ENCODE data around the gene EVI5. TPM values are rescaled to one million over a fixed set of nuclear protein-coding genes. Genes with fewer than 3 reads are reported as not detected.

Gene EVI5
- total and polyA plus RNA-seq, 10 of the 15 experiments (the other 5 are each of a cell fraction or from before 2014, with no cell fraction given) = 0.27 to 6.8 (median 1.7) TPM

GRCh38 chr1:92820551-92820950, 35.6 kb upstream of the EVI5 start:
- intact Hi-C loops (cut with micrococcal nuclease; ENCODE audit: unreplicated experiment) (no loop called here), in situ Hi-C loops (cut with MboI) (no loop called here)
- Histone ChIP-seq H3K9ac (ENCODE audit: control insufficient read depth, insufficient read depth, low read length) (no peak overlapping the region), H3K9me3 (replicated peaks; ENCODE audit: control insufficient read depth, insufficient read depth, low read length) (no peaks in the 10 kb centered on the region), H3K4me2 (ENCODE audit: control insufficient read depth, insufficient read depth) (no peak overlapping the region), H4K20me1 (ENCODE audit: control insufficient read depth, insufficient read depth) (no peaks in the 10 kb centered on the region), H3K4me3 (no peak overlapping the region), H3K36me3 (ENCODE audit: control insufficient read depth in 2 of 2, insufficient read depth in 2 of 2, low read length in 1 of 2) (no peaks in the 10 kb centered on the region), H3K4me1 (ENCODE audit: control insufficient read depth, insufficient read depth, low read length) (no peaks in the 10 kb centered on the region), H2AFZ (ENCODE audit: control insufficient read depth, low read depth, low read length) (no peak overlapping the region), H3K27me3 (replicated peaks in 1 of 2; ENCODE audit: control insufficient read depth in 2 of 2, insufficient read depth in 2 of 2, low read length in 1 of 2) (no peaks in the 10 kb centered on the region), H3K79me2 (ENCODE audit: control insufficient read depth, insufficient read depth, low read length) (no peaks in the 10 kb centered on the region), H3K27ac (ENCODE audit: control insufficient read depth, insufficient read depth) (no peak overlapping the region)
- no peak for DNase-seq (ENCODE audit: low read depth, low spot score)
- SMC1A ChIA-PET (ENCODE audit: uncharacterized antibody, unreplicated experiment) = interaction anchor here (0.6 to 5.1 kb wide), 2 partner anchors 72 to 1754 kb away, joined by 3 to 56 read pairs; no protein-coding TSS in a partner anchor
- WGBS (ENCODE audit: insufficient coverage, insufficient replicate concordance, low lambda C conversion rate, missing lambda C conversion rate) = 57% methylated on average over 3 of the region's 3 CpGs
- ATAC-seq = no peak
- RAD21 ChIA-PET (ENCODE audit: unreplicated experiment) = interaction anchor here (4.8 kb wide), 1 partner anchor 72 kb away, joined by 65 read pairs; no protein-coding TSS in a partner anchor
- TF ChIP-seq CTCF (IDR thresholded peaks at IDR 0.05 in 2 of 3, conservative IDR thresholded peaks at IDR 0.05 in 1 of 3; ENCODE audit: control insufficient read depth in 2 of 3, extremely low read depth in 1 of 3, insufficient read depth in 1 of 3, low read depth in 3 of 3, low read length in 3 of 3) (no peak), E4F1 (IDR thresholded peaks at IDR 0.05; ENCODE audit: borderline replicate concordance, partially characterized antibody) (no peak), STAT1 (conservative IDR thresholded peaks at IDR 0.05) (no peak), KDM1A (IDR thresholded peaks at IDR 0.05; ENCODE audit: borderline replicate concordance) (no peak), NR2C1 (IDR thresholded peaks at IDR 0.05) (no peak)
- POLR2A ChIA-PET = no interaction called here
- CTCF ChIA-PET = interaction anchor here (1.5 to 7.6 kb wide), 3 partner anchors 9 to 73 kb away, joined by 3 to 178 read pairs (median 5); no protein-coding TSS in a partner anchor
- no peak for FAIRE-seq
- BruUV-seq (replicated peaks) = no TSS peak
